OCI-LY3 (cell line): ENCODE measurements around the gene FAM168B.

ENCODE experiments used
- EZH2phosphoT487 ChIP-seq: fragments of 200-600 bp; shearing (Covaris generic); IDR thresholded peaks from 2 replicates; pipeline ENCODE4 v1.6.1; 2018; ENCODE audit warnings: antibody characterized with exemption, mixed run types, low read depth
- TF ChIP-seq, protein P1 (sequence below): fragments of 200-600, 300-600 bp; sonication (generic); IDR thresholded peaks from 2 replicates; pipeline ENCODE4 v1.5.1; 2014; ENCODE audit warnings: antibody characterized with exemption, low read length, low read depth

DNA sequence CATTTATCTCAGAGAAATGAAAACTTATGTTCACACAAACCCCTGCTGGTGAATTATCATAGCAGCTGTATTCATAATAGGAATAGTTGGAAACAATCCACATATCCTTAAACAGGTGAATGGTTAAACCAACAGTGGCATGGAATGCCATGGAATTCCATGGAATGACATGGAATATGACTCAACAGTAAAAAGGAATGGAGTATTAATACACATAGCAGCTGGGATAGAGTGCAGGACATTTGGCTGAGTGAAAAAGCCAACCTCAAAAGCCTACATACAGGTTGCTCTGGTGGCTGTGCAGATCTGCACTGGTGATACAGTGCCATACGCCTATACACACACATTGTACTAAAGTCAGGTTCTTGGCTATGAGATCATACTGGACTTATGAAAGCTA, 69.5 kb downstream of the FAM168B start:
- TF ChIP-seq, protein P1, sequence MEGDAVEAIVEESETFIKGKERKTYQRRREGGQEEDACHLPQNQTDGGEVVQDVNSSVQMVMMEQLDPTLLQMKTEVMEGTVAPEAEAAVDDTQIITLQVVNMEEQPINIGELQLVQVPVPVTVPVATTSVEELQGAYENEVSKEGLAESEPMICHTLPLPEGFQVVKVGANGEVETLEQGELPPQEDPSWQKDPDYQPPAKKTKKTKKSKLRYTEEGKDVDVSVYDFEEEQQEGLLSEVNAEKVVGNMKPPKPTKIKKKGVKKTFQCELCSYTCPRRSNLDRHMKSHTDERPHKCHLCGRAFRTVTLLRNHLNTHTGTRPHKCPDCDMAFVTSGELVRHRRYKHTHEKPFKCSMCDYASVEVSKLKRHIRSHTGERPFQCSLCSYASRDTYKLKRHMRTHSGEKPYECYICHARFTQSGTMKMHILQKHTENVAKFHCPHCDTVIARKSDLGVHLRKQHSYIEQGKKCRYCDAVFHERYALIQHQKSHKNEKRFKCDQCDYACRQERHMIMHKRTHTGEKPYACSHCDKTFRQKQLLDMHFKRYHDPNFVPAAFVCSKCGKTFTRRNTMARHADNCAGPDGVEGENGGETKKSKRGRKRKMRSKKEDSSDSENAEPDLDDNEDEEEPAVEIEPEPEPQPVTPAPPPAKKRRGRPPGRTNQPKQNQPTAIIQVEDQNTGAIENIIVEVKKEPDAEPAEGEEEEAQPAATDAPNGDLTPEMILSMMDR = no peak
- TF ChIP-seq EZH2phosphoT487 = no peak
